Prostate gland (tissue), 2 donors: ENCODE data around the gene CBFA2T3. TPM values are rescaled to one million over a fixed set of nuclear protein-coding genes. Genes with fewer than 3 reads are reported as not detected.

Experiments used
- DNase-seq: peaks from one replicate; pipeline ENCODE4 v3.0.0-alpha.2; 2019; ENCODE audit warnings: low spot score
- H3K27ac ChIP-seq, 2 donors: fragments of 200-600 bp; sonication (generic); 2 replicates each; pipeline ENCODE4 v1.5.1; 2017 to 2019
- H3K27me3 ChIP-seq: fragments of 200-600 bp; sonication (generic); replicated peaks from 2 replicates; pipeline ENCODE4 v1.5.1; 2019; ENCODE audit not compliant: insufficient read depth
- H3K36me3 ChIP-seq, 2 donors: fragments of 200-600 bp; sonication (generic); 1 replicate in 1 of 2; 2 replicates in 1 of 2; pipeline versions ENCODE4 v1.5.1 to v1.8.1; 2017 to 2019
- H3K4me1 ChIP-seq: fragments of 200-600 bp; sonication (generic); replicated peaks from 2 replicates; pipeline ENCODE4 v1.5.1; 2019
- H3K4me3 ChIP-seq, 2 donors: fragments of 200-600 bp; sonication (generic); 2 replicates each; pipeline ENCODE4 v1.5.1; 2017 to 2019
- H3K9me3 ChIP-seq: fragments of 200-600 bp; sonication (generic); 2 replicates; pipeline ENCODE4 v1.5.1; 2017
- POLR2A ChIP-seq: fragments of 450-650 bp; IDR thresholded peaks from one replicate; pipeline ENCODE4 v1.6.1; 2016; ENCODE audit warnings: antibody characterized with exemption, mild to moderate bottlenecking
- POLR2AphosphoS5 ChIP-seq: sonication (generic); formaldehyde crosslinking; IDR thresholded peaks from one replicate; pipeline ENCODE4 v1.6.1; 2017; ENCODE audit warnings: antibody characterized with exemption
- WGBS: methylation state at CpG from one replicate; pipeline ENCODE4 v1.1.5; 2018; 5-methylcytosine and 5-hydroxymethylcytosine counted together
- intact Hi-C: fragments of 100-400 bp; cut with DNase I; formaldehyde crosslinking; loops from one replicate; pipeline ENCODE4 v1.14.2; 2022
- total RNA-seq, 2 donors: library from RNA; depleted of rRNA; stranded (reverse); fragments of >200 nt; gene quantifications; one replicate each; pipeline ENCODE4 v1.1.0, GENCODE V29; 2016
- TF ChIP-seq, protein P1 (sequence below), 4 experiments: fragments of 200-600 bp in 2 of 4; fragments of 450-650 bp in 2 of 4; sonication (generic) in 2 of 4; IDR thresholded peaks; 1 replicate in 3 of 4; 2 replicates in 1 of 4; pipeline ENCODE4 v1.5.1; 2016 to 2019; ENCODE audit warnings: antibody characterized with exemption in 4 of 4, mild to moderate bottlenecking in 2 of 4, moderate library complexity in 2 of 4

Gene CBFA2T3
- total RNA-seq, 2 donors from 2014 or later, result 4.5 to 8.7 TPM

GRCh38 chr16:88885693-88886280, 91.2 kb downstream of the CBFA2T3 start:
- no peak for DNase-seq
- Histone ChIP-seq H3K27ac (no peak overlapping the region), H3K27me3 (no peaks in the 10 kb centered on the region), H3K4me3 (no peak overlapping the region), H3K36me3 (no peaks in the 10 kb centered on the region), H3K4me1 (no peaks in the 10 kb centered on the region), H3K9me3 (no peaks in the 10 kb centered on the region)
- TF ChIP-seq POLR2AphosphoS5 (no peak), POLR2A (no peak)
- TF ChIP-seq, protein P1, sequence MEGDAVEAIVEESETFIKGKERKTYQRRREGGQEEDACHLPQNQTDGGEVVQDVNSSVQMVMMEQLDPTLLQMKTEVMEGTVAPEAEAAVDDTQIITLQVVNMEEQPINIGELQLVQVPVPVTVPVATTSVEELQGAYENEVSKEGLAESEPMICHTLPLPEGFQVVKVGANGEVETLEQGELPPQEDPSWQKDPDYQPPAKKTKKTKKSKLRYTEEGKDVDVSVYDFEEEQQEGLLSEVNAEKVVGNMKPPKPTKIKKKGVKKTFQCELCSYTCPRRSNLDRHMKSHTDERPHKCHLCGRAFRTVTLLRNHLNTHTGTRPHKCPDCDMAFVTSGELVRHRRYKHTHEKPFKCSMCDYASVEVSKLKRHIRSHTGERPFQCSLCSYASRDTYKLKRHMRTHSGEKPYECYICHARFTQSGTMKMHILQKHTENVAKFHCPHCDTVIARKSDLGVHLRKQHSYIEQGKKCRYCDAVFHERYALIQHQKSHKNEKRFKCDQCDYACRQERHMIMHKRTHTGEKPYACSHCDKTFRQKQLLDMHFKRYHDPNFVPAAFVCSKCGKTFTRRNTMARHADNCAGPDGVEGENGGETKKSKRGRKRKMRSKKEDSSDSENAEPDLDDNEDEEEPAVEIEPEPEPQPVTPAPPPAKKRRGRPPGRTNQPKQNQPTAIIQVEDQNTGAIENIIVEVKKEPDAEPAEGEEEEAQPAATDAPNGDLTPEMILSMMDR (IDR thresholded peaks at IDR 0.05), result no peak
- intact Hi-C loops, result no loop called here
- 78% methylated on average over 17 of the region's 28 CpGs for WGBS

DNA sequence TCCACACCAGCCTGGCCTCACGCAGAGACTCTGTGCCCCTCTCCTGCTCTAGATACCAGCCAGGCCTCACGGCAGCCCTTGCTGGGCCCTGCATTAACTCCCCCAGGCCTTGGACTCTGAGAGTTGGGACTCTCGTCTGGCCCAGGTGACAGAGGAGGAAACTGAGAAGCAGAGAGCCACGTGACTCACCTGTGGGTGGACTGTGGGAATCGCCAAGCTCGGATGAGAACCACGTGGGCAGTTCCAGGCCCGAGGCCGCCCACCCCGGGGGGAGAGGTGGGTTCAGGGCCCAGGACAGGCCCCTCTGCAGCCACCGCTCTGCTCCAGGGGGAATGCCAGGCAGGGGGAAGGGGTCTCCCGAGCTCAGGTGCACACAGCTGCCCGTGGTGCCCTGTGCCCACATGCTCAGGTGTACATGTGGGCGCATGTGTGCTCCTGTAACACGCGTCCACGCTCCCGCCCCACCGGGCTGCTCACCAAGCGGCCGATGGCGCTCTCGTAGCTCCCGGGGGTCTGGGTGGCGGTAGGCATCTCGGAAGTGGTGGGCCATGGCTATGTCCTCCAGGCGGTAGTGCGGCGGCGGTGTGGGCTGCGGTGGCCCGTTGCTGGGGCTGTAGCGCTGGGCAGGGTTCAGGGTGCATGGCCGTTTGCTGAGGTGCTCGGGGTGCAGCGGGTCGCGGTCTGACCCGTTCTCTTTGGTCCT, 92.3 kb downstream of the CBFA2T3 start:
- no peaks in the 10 kb centered on the region for H3K36me3 ChIP-seq
- no peak for TF ChIP-seq POLR2A
- TF ChIP-seq, protein P1 (IDR thresholded peaks at IDR 0.05), result no peak
- TF ChIP-seq POLR2AphosphoS5, result no peak
- H3K4me1 ChIP-seq, result no peaks in the 10 kb centered on the region
- DNase-seq, result no peak
- H3K9me3 ChIP-seq, result no peaks in the 10 kb centered on the region
- 94% methylated on average over 39 of the region's 39 CpGs for WGBS
- H3K4me3 ChIP-seq, result no peak overlapping the region
- H3K27ac ChIP-seq, result no peak overlapping the region
- intact Hi-C loops, result no loop called here
- no peaks in the 10 kb centered on the region for H3K27me3 ChIP-seq

GRCh38 chr16:88883946-88884345, 93.1 kb downstream of the CBFA2T3 start:
- TF ChIP-seq POLR2AphosphoS5 (no peak), POLR2A (no peak)
- TF ChIP-seq, protein P1 (IDR thresholded peaks at IDR 0.05), result no peak

DNA sequence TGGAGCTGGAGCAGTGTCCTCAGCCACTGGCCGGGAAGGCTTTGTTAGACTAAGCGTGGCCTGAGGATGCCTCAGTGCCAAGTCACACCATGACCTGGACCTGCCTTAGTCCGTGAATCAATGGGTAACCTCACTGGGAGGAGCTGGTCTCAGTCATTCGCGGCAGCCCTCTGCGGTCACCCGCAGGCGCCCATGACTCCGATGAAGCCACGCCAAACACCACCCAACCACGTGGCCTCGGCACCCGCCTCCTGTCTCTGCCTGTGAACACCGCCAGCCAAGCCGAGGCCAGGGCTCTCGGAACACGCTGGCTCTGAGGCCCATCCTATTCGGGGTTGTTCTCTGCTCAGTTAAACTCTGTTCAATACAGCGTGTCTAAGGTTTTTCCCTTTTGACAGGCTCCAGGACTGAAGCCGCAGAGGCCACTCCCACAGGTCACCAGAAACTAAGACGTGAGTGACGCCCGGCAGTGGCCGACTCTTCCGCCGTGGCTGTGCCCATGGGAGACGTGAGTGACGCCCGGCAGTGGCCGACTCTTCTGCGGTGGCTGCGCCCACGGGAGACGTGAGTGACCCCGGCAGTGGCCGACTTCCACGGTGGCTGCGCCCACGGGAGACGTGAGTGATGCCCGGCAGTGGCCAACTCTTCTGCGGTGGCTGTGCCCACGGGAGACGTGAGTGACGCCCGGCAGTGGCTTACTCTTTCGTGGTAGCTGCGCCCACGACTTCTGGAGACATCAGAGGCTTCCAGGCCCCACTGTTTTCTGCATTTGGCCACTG, 93.7 kb downstream of the CBFA2T3 start:
- Histone ChIP-seq H3K27ac (no peak overlapping the region), H3K4me3 (no peak overlapping the region), H3K36me3 (no peaks in the 10 kb centered on the region), H3K27me3 (no peaks in the 10 kb centered on the region), H3K9me3 (no peaks in the 10 kb centered on the region), H3K4me1 (no peaks in the 10 kb centered on the region)
- intact Hi-C loops, result no loop called here
- 96% methylated on average over 47 of the region's 49 CpGs for WGBS
- TF ChIP-seq, protein P1 (IDR thresholded peaks at IDR 0.05), result no peak
- TF ChIP-seq POLR2AphosphoS5 (no peak), POLR2A (no peak)
- DNase-seq, result no peak

More at GRCh38 chr16:88883946-88884345, 93.1 kb downstream of the CBFA2T3 start:
- 85% methylated on average over 10 of the region's 11 CpGs for WGBS
- H3K27ac ChIP-seq, result no peak overlapping the region
- no peaks in the 10 kb centered on the region for H3K36me3 ChIP-seq
- DNase-seq, result no peak
- no peak overlapping the region for H3K4me3 ChIP-seq
- H3K27me3 ChIP-seq, result no peaks in the 10 kb centered on the region
- intact Hi-C loops, result no loop called here
- H3K9me3 ChIP-seq, result no peaks in the 10 kb centered on the region
- no peaks in the 10 kb centered on the region for H3K4me1 ChIP-seq
